RWPE2 (cell line): ENCODE measurements around the gene WFIKKN1.

Source experiments
- ATAC-seq: fragments of 200-7000 bp; cut with Tn5 transposase; 3 replicates; pipeline ENCODE4 v1.9.1; 2021; ENCODE audit warnings: low read depth
- DNase-seq: peaks from one replicate; pipeline ENCODE4 v3.0.0-alpha.2; 2020; ENCODE audit warnings: low spot score
- H3K27ac ChIP-seq: fragments of 450-650 bp; 2 replicates; pipeline ENCODE4 v1.5.1; 2017; ENCODE audit warnings: mild to moderate bottlenecking; ENCODE audit not compliant: poor library complexity, severe bottlenecking
- H3K27me3 ChIP-seq: fragments of 250-450 bp; sonication (Bioruptor Pico); 2 replicates; pipeline ENCODE4 v1.5.1; 2021; ENCODE audit warnings: mild to moderate bottlenecking, moderate library complexity; ENCODE audit not compliant: insufficient read depth, poor library complexity, severe bottlenecking
- H3K36me3 ChIP-seq: fragments of 250-450 bp; sonication (Bioruptor Pico); 2 replicates; pipeline ENCODE4 v1.5.1; 2020; ENCODE audit warnings: low read depth, mild to moderate bottlenecking, moderate library complexity
- H3K4me1 ChIP-seq: fragments of 250-450 bp; sonication (Bioruptor Pico); 2 replicates; pipeline ENCODE4 v1.5.1; 2021; ENCODE audit warnings: mild to moderate bottlenecking, moderate library complexity; ENCODE audit not compliant: insufficient read depth, poor library complexity, severe bottlenecking
- H3K4me3 ChIP-seq: fragments of 250-450 bp; sonication (Bioruptor Pico); 2 replicates; pipeline ENCODE4 v1.5.1; 2021; ENCODE audit warnings: mild to moderate bottlenecking, moderate library complexity; ENCODE audit not compliant: severe bottlenecking
- H3K9me3 ChIP-seq: fragments of 250-450 bp; sonication (Bioruptor Pico); 2 replicates; pipeline ENCODE4 v1.5.1; 2021; ENCODE audit warnings: mild to moderate bottlenecking, moderate library complexity; ENCODE audit not compliant: severe bottlenecking
- CTCF ChIP-seq: fragments of 450-650 bp; IDR thresholded peaks from one replicate; pipeline ENCODE4 v1.5.1; 2017; ENCODE audit warnings: mild to moderate bottlenecking, moderate library complexity; ENCODE audit not compliant: poor library complexity, severe bottlenecking

Gene WFIKKN1

GRCh38 chr16:651844-652243 is 21.1 kb downstream of the WFIKKN1 start:
- Histone ChIP-seq H3K36me3 (peaks cover 23% of the 10 kb centered on the region; the same call in 1 of the 2 replicates), H3K27ac (no peak overlapping the region), H3K4me3 (no peak overlapping the region), H3K27me3 (no peaks in the 10 kb centered on the region), H3K9me3 (no peaks in the 10 kb centered on the region), H3K4me1 (peaks cover 8% of the 10 kb centered on the region)
- DNase-seq (no peak), ATAC-seq (no peak)
- TF ChIP-seq CTCF, result no peak

- Histone ChIP-seq H3K27ac (no peak overlapping the region), H3K4me3 (no peak overlapping the region), H3K4me1 (peaks cover 8% of the 10 kb centered on the region), H3K9me3 (no peaks in the 10 kb centered on the region), H3K27me3 (no peaks in the 10 kb centered on the region), H3K36me3 (peaks cover 26% of the 10 kb centered on the region; the same call in 1 of the 2 replicates)
- DNase-seq, result no peak
- ATAC-seq, result no peak
- TF ChIP-seq CTCF, result no peak
Measured at GRCh38 chr16:652454-653305, 21.9 kb downstream of the WFIKKN1 start.

- ATAC-seq, result no peak
- Histone ChIP-seq H3K27me3 (no peaks in the 10 kb centered on the region), H3K4me3 (no peak overlapping the region), H3K9me3 (no peaks in the 10 kb centered on the region), H3K4me1 (peaks cover 4% of the 10 kb centered on the region), H3K27ac (no peak overlapping the region), H3K36me3 (peaks cover 32% of the 10 kb centered on the region; the same call in 1 of the 2 replicates)
- DNase-seq, result no peak
- no peak for TF ChIP-seq CTCF
Measured at GRCh38 chr16:654034-654433, 23.2 kb downstream of the WFIKKN1 start.

- Histone ChIP-seq H3K9me3 (no peaks in the 10 kb centered on the region), H3K27ac (no peak overlapping the region), H3K4me1 (no peaks in the 10 kb centered on the region), H3K27me3 (no peaks in the 10 kb centered on the region), H3K36me3 (peaks cover 39% of the 10 kb centered on the region), H3K4me3 (no peak overlapping the region)
- ATAC-seq (no peak), DNase-seq (no peak)
- no peak for TF ChIP-seq CTCF
Measured at GRCh38 chr16:657487-657886, 26.7 kb downstream of the WFIKKN1 start.
